ENCODE results near the gene LRRC26.

DNA sequence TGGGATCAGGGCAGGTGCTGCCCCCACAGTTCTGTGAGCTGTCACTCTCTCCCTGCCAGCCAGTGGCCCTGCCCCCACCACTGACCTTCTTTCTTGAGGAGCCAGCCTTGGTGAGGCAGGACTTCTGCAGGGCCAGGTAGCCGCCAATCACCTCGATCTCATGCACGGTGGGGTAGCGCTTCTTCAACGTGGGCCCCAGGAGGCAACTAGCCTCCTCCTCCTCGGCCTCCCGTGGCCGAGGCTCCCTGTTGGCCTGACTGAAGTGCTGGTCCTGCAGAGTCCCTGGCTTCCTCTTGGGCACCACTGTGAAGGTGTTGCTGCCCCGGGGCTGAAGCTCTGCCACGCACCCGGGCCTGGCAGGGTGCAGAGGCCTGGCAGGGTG lies 29.0 kb upstream of the LRRC26 start:
- no peak for TF ChIP-seq POLR2AphosphoS5 (IDR thresholded peaks at IDR 0.05; ENCODE audit: low read depth, low read length)
- TF ChIP-seq POLR2A (IDR thresholded peaks at IDR 0.05; ENCODE audit: low read depth, low read length) = no peak
